Stimulated activated CD8-positive, alpha-beta memory T cell treated with anti-CD3 and anti-CD28 coated beads, Interleukin-7, amount 100 ng/mL, for 48 hours (primary cell): Measurements from ENCODE around the gene XPO5.

Experiments used
- DNase-seq, 2 donors: peaks; one replicate each; pipeline ENCODE4 v3.0.0-alpha.2; 2020; ENCODE audit warnings: low read depth in 1 of 2; ENCODE audit errors: extremely low read depth in 1 of 2

The XPO5 gene

DNA sequence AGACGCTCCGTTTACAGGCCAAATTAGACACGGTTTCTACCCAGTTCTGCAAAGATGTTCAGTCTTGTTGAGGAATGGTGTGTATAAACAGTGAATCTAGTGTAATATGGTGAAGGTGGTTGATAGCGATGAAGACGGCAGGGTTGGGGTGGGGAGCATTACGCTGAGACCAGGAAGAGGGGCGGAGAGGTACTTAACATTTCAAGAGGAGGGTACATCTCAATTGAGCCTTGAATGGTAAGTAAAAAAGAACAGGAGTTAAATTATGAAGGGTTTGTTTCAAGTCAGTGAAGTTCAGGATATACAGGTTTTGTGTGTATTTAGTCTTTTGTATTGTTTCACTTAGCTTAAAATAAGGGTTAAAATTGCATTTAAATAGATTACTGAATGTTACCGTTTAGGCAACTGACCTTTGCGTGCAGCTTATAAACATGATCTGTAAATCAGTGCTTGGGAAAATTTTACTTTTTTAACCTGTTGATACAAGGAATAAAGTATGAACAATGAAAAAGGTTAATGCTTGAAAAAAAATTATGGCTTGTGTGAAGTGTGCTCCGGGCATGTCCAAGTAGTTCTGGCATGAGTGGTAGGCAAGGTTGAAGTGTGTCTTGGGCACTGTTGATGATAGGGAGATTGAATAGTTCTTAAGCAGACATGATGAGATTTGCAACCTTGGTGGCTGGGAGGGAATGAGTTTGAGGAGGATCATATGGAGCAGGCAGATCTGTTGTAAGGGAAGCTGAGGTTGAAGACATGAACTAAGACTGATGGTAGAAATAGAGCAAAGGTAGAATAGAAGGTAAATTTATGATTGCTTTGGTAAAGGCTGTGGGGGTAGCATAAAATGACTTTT lies 58.1 kb downstream of the XPO5 start:
- no peak for DNase-seq

DNA sequence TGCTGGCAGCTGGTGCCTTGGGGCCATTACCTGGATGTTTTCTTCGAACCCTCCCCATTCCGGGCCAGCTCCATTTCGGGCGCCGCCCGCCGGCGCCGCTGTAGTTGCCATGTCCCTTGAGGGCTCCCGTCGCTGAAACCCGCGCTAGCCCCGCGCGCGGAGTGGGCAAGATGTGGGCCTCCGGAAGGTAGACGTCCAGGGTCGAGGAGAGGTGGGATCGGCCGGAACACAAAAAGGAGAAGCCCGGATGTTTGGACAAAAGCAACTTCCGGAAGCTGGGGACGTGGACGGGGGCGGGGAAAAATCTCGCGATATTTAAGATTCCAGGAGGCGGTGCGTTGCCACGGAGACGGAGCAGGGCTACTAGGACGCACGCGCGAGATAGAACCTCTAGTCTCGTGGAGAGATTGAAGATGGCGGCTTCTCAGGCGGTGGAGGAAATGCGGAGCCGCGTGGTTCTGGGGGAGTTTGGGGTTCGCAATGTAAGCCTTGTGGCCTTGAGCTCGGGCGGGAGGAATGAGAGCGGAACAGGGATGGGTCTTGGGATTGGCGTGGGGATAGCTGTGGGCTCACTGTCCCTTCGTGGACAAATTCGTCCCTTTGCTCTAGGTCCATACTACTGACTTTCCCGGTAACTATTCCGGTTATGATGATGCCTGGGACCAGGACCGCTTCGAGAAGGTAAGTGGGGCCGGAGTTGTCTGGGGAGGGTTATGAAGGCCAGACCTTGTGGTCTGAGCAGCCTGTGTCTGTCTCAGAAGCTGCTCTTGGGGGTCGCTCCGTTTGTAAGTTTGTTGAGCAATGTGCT lies 58.9 kb downstream of the XPO5 start, which contains the start of the genes POLR1C and YIPF3:
TSS of gene POLR1C (plus strand) at position 393 of the 808 bp plus-strand sequence. CDS start at position 414, 21 bp downstream.
TSS of gene YIPF3 (minus strand) at position 230 of the 808 bp plus-strand sequence. CDS start at position 111, 119 bp downstream.
- peak; percentile 88 to 97 for DNase-seq

DNA sequence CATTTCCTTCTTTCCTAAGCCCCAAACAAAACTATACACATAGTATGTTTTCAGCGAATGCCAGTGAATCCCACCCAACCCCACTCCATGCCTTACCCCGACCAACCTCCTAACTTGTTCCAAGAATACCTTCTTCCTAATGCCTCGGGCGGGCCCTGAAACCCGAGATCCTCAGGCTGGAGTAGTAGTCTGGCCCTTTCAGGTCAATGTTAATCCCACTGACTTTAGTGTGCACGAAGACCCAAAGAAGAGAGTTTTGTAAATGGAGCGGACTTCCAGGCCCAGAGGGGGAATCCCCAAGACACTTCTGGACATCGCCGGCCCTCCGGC lies 59.5 kb downstream of the XPO5 start:
- no peak for DNase-seq

DNA sequence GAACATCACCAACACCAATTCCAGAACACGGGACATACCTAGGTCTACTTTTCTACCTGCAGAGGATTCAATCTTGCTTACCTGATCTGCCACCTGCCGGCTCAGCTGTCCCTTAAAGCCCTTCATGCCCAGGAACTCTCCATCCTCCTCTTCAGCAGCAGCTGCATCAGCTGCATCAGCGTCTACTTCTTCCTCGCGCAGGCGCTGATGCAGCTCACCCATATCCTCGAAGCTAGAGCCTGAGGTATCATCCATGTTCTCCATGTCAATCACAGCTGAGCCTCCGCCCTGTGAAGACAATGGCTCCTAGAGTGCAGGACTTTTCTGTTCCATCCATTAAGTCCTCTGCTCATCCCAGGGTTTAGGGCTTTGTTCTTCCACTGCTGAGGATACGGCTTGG lies 60.0 kb downstream of the XPO5 start:
- DNase-seq, result no peak

DNA sequence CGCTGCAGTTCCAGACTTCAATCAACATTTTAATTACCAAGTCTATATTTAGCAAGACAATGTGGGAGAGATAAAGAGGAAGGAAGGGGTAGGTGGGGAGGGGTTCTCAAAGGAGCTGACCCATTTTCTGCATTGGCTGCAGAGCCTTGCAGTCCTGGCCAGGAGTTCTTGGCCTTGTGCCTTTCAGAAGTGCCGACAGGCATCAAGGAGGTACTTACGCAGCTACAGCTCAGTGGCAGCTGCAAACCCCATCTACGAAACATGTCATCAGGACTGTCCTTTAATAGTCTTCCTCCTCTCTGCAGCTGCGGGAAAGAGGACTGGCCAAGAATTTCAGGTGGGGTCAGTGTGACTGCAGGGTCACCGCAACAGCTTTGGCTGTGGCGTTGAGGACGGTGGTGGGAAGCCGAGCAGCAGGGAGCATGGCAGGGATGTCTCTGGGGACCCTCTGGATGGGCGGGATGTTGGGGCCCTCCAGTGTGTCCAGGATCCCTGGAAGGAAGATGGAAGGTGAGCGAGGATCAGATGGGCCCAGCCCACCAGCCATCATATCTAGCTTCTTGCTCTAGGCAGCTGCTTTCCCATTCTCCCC lies 63.9 kb downstream of the XPO5 start:
- no peak for DNase-seq

DNA sequence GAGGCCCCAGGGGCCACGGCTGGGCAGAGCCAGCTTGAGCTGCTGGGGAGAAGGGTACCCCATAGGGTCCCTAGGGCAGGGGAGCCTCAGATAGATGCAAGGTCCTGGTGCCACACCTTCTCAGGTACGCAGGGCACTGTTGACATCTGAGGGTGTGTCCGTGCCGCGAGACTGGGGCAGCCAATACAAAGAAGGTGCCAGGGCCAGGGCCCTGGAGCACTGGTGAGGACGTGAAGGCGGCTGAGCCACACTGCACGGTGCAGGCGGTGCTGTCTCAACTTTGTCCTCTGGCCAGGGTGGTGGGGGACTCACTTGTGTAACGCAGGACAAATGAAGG lies 65.0 kb downstream of the XPO5 start:
- DNase-seq, result no peak

DNA sequence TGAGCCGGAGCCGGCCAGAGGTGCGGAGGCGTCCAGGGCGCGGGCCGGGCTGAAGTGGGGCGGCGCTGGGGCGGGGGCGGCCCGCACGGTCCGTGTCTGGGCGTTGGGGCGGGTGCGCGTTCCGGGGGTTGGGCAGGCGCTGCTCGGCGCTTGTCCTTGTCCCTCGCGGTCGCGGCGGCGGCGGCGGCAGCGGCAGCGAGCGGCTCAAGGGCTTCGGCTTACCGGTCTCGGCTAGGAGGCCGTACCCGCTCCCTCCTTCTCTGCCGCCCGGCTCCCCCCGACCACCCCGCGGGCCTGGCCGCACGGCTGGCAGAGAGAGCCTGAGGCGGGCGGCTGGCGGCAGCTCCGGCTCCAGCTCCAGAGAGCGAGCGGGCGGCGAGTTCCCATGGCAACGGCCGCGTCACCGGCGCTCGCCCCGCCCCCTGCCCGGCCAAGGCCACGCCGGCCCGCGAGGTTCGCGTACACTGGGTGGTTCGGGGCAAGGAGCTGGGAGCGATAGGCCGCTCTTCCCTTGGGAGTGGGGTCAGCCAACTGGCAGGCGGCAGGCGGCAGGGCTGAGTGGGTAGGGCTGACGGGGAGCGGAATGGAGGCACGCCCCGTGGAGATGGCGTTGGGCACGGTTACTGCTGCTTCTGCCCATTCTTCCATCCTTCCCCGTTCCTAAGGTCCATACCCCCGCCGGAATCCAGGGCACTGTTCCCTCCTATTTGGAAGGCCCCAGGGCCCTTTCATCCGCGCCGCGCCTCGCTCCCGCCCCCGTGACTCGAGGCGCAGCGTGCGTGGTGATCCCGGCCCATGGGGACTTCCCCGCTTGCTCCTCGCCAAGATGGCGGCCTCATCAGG lies 65.6 kb downstream of the XPO5 start, which contains the start of gene LRRC73:
TSS of gene LRRC73 (minus strand) at position 363 of the 843 bp plus-strand sequence. CDS start 561 bp downstream, outside the sequence.
- DNase-seq, result peak; percentile 46 to 63

DNA sequence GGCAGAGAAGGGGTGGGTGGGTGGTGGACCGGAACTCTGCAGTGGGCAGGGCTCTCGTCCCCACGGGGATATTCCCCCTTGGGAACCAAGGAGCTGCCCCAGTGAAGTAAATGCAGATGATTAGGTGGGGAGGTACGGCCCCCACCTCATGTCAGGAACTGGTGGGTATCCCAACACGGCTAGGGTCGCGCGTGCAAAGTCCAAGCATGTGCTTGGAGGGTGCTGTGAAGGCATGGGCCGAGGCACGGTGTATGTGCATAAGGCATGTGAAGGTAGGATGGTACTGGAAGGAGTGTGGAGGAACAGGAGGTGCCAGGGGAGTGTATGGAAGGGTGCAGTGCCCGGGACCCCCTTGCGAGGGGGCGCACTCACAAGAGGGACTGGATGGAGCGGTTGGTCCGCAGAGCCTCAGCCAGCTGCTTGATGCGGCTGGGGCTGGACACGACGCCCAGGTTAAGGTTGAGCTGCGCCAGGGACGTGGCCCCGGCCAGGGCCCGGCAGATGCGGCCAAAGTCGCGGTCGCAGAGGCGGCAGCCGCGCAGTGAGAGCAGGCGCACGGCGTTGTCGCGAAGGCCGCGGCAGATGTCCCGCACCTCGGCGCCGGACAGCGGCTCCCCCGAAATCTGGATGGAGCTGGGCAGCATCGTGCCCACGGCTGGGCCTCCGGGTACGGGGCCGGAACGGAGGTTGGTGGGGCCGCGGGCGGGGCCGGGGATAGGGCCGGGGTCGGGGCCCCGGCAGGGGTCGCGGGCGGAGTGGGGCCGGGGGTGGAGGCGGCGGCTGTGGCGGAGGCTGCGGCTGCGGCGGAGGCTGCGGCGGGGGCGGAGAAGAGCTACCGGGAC lies 66.5 kb downstream of the XPO5 start:
- no peak for DNase-seq

DNA sequence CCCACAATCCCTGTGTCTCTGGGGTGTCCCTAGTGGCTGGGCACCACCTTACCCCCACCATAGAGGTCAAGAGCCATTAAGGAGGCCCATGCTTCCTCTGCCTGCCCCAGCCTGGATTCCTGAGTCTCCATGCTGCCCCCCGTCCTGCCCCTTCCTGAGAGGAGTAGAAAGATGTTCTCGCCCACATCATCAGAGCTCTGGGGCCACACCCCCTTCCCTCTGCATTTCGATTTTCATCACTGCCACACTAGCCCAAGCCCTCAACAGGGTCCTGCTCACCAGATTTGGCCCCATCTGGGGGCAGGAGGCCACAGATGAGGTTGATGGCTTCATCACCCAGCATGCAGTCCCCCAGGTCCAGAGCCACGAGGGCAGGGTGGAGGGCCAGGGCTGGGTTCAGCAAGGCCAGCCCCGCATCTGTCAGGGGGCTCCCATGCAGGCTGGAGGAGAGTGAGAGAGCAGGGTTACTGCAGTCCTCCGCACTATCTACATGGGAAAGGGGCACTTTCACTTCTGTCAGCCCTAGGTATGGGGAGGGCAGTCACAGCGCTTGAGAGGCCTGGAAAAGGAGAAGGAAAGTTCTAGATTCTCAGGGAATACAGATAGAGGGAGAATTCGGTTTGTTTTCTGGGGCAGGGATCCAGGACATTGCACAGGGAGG lies 67.2 kb downstream of the XPO5 start:
- no peak for DNase-seq

DNA sequence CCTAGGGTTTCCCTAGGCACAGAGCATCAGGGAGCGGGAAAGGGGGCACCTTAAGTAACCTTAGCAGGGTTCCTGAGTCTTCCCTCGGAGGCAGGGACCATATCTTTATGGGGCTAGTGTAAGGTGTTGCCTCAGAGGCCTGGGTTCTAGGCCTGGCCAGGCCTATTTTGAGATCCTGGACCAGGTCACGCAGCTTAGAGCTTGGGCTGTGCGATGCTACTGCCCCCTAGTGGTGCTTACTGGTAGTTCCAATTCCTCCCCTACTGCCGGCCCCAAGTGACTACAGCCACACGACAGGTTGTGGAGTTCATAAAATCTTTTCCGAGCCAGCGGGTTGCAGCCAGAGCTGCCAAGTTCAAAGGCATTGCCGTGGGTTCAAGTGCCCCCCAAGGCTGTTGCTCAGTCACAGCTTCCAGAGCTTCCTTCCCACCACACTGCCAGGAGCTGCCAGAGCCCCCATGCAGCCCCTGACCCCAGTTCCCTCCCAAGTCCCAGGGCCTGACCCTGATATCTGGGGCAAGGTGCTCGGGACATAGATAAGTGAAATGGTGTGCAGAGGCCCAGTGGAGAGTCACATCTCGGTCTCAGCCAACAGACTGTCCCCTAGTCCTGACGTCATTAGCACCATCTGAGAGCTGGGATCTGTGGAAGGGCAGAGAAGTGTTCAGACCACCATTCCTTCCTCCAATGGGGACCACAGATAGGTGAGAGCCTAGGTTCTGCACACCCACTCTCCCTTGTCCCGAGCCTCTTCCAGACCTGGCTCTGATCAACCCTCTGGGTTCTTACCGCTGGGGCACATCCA lies 69.0 kb downstream of the XPO5 start:
- DNase-seq, result peak; percentile 49 to 61

DNA sequence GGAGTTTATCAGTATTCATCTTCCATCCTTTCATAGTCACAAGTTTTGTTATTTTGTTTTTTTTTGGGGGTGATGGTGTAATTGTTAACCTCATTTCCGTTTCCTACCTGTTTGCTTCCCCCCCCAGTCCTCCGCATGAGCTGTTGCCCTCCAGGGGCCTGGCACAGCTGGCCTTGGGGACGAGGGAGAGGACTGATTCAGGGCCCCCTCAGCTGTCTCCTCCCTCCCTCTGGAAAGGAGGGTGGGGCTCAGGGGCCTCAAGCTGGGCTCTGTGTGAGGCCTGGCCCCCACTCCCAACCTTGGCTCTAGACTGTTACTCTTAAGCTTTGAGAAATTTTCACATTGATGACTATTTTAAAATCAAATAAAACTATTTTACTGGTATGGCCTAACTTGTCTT lies 69.7 kb downstream of the XPO5 start:
- DNase-seq, result no peak

DNA sequence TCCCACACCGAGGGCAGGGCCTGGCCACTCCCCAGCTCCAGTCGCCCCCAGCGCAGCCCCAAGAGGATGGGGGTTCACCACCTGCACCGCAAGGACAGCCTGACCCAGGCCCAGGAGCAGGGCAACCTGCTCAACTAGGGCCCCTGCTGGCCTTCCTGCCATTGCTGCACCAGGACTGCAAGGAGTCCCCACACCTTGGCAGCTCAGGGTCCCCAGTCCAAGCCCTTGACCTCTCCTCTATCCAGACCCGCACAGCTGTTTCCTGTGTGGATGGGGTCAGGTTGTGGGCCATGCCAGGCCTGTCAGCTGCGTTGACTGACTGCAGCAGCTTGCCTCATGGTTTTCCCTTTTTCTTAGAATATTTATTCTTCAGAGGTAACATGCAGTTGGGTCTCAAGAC lies 70.1 kb downstream of the XPO5 start:
- DNase-seq, result no peak

DNA sequence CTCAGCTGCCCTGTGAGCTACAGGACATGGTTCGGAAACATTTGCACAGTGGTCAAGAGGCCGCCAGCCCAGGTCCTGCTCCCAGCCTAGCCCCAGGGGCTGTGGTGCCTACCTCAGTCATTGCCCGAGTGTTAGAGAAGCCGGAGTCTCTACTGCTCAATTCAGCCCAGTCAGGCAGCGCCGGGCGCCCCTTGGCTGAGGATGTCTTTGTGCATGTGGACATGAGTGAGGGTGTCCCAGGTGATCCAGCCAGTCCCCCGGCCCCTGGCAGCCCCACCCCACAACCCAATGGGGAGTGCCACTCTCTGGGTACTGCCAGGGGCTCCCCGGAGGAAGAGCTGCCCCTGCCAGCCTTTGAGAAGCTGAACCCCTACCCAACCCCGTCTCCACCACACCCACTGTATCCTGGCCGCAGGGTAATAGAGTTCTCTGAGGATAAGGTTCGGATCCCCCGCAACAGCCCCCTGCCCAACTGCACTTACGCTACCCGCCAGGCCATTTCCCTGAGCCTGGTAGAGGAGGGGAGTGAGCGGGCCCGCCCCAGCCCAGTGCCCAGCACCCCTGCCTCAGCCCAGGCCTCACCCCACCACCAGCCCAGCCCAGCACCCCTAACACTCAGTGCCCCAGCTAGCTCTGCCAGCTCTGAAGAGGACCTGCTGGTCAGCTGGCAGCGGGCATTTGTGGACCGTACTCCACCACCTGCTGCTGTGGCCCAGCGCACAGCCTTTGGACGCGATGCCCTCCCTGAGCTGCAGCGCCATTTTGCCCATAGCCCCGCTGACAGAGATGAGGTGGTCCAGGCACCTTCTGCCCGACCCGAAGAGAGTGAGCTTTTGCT lies 70.9 kb downstream of the XPO5 start:
- DNase-seq, result no peak

DNA sequence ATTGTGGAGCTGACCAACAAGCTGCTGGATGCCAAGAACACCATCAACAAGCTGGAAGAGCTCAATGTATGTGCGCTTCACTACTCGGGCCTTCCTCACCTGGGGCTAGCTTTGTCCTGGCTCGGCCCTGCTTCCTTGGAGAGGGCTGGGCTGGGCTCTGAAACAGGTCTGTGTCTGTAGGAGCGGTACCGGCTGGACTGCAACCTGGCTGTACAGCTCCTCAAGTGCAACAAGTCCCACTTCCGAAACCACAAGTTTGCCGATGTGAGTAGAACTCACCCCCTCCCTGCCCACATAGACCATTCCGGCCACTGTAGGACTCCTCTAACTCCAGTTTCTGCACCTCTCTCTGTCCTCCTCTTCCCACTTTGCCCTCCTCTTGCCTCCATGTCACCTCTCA lies 72.4 kb downstream of the XPO5 start:
- no peak for DNase-seq

DNA sequence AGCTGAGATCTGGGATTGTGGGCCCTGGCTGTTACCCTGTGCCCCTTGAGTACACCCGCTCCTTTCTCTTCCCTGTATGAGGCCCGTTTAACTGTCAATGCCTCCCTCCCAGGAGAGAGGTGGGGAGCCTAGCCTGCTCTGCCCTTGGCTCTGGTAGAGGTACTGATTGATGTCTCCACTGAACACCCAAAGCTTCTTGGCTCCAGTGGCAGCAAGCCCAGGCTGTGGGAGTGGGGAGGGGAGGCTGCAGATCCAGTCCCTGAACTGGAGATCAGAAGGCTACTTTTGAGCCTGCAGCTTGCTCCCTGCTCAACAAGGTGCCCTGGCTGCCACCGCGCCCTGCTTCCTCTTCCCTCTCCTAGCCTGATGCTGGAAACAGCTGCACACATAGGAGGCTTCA lies 73.2 kb downstream of the XPO5 start:
- no peak for DNase-seq

DNA sequence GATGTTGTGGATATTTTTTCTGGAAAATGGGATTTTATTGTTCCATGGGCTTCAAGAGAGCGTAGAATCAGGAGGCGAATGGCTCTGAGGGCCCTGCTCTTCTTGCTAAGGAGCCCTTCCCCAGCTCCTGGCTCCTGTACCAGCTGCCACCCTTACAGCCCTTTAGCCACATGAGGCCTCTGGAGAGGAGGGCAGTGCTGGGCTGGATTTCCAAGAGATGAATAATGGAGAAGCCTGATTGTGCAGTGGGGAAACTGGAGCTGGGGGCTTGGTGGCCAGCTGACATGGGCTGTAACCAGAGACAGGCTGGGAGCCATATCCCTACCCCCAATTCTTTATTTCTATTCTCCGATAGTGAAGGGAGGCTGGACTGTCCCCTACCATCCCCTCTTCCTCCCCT lies 74.9 kb downstream of the XPO5 start:
- DNase-seq, result no peak

DNA sequence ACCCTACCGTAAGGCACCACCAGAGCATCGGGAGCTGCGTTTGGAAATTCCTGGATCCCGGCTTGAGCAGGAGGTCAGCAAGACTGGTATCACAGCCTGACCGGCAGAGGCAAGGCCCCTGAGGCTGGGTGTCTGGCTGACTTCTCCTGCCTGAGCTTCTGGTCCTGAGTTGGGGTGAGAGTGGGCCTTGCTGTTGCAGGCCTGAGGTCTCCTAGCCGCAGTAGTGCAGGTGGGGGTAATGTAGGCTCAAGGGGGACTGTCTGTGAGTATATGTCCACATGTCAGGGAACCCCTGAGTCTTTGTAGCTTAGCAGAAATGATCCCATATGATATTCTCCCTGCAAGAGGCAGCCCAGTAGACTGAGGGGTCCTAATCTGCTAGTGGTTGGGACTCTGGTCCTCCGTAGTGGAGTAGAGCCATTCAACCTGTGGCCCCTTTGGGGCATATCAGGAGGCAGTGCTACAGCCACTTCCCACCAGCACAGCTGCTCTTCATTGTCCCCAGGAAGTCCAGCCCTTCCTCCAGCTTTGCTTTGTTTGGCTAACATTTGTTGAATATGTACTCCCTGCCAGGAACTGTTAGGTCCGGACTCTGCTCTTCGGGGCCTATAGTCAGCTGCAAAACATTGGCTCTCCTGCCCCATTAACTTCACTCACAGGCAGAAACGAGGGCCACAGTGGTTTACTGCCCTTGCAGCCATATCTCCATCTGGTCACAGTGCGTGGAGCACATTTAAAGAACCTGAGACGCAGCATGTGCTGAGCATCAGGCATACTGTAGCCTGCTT lies 76.6 kb downstream of the XPO5 start:
- DNase-seq, result no peak
